NCI-H2227 (cell line): ENCODE data around the gene HDAC5.
"Not testable (repeated sequence)": the region's sequence is repeated elsewhere in the genome, so short reads cannot be mapped to it uniquely, and the experiment has no call there.

Experiments
- DNase-seq: peaks from one replicate; lab custom pipeline; 2025; ENCODE audit not compliant: unreplicated experiment; lab: John Stamatoyannopoulos, UW

Gene HDAC5

GRCh38 chr17:44123356-44124117 is at the start of gene HDAC5:
HDAC5 (minus strand) TSS chr17:44123641; CDS start chr17:44117515, 6,126 bp downstream.
- peak; percentile 97 for DNase-seq

- DNase-seq, result no peak
Observed at GRCh38 chr17:44171931-44172455, 48.6 kb upstream of the HDAC5 start.

- peak; percentile 57 for DNase-seq
Observed at GRCh38 chr17:44170499-44171201, 47.2 kb upstream of the HDAC5 start, which contains the start of gene ASB16. ASB16 (plus strand) TSS chr17:44170704; CDS start chr17:44170790, 86 bp downstream.

- DNase-seq, result no peak
Observed at GRCh38 chr17:44170135-44170498, 46.7 kb upstream of the HDAC5 start.

GRCh38 chr17:44167181-44167861 is 43.9 kb upstream of the HDAC5 start:
- no peak for DNase-seq

- no peak for DNase-seq
Observed at GRCh38 chr17:44164476-44164875, 41.0 kb upstream of the HDAC5 start.

GRCh38 chr17:44159519-44160210 is 36.2 kb upstream of the HDAC5 start:
- no peak for DNase-seq

GRCh38 chr17:44155488-44155887 is 32.0 kb upstream of the HDAC5 start:
- DNase-seq, result no peak

- no peak for DNase-seq
Observed at GRCh38 chr17:44152875-44153274, 29.4 kb upstream of the HDAC5 start.

- DNase-seq, result no peak
Observed at GRCh38 chr17:44149750-44150329, 26.4 kb upstream of the HDAC5 start.

GRCh38 chr17:44149066-44149465 is 25.6 kb upstream of the HDAC5 start:
- not testable (repeated sequence) for DNase-seq

GRCh38 chr17:44147812-44148211 is 24.4 kb upstream of the HDAC5 start:
- no peak for DNase-seq

- no peak for DNase-seq
Observed at GRCh38 chr17:44146375-44147346, 23.2 kb upstream of the HDAC5 start.

- DNase-seq, result no peak
Observed at GRCh38 chr17:44144966-44145739, 21.7 kb upstream of the HDAC5 start.

GRCh38 chr17:44143921-44144320 is 20.5 kb upstream of the HDAC5 start:
- not testable (repeated sequence) for DNase-seq

- DNase-seq, result peak; percentile 92
Observed at GRCh38 chr17:44137891-44138709, 14.7 kb upstream of the HDAC5 start.

GRCh38 chr17:44134752-44135568 is 11.5 kb upstream of the HDAC5 start:
- DNase-seq, result no peak
